ENCODE measurements around the gene LRRFIP2.

DNA sequence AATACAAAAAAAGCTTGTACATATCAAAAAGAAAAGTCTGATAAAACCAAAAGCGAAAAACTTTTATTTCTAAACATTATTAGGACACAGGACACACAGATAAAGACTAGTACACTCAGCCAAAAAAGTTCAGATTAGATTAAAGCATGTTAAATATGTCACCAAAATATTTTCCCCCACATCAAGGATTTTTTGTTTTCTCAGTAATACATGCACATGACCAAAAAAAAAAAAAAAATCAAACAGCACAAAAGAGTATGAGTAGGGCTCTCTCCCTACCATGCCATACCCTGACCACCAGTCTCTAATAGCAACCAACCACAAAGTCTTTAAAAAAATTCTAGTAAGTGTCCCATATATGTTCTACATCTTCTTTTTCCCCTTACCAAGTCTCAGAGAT, 77.4 kb downstream of the LRRFIP2 start:
- TF ChIP-seq, protein P1, sequence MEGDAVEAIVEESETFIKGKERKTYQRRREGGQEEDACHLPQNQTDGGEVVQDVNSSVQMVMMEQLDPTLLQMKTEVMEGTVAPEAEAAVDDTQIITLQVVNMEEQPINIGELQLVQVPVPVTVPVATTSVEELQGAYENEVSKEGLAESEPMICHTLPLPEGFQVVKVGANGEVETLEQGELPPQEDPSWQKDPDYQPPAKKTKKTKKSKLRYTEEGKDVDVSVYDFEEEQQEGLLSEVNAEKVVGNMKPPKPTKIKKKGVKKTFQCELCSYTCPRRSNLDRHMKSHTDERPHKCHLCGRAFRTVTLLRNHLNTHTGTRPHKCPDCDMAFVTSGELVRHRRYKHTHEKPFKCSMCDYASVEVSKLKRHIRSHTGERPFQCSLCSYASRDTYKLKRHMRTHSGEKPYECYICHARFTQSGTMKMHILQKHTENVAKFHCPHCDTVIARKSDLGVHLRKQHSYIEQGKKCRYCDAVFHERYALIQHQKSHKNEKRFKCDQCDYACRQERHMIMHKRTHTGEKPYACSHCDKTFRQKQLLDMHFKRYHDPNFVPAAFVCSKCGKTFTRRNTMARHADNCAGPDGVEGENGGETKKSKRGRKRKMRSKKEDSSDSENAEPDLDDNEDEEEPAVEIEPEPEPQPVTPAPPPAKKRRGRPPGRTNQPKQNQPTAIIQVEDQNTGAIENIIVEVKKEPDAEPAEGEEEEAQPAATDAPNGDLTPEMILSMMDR (conservative IDR thresholded peaks at IDR 0.05): no peak
- TF ChIP-seq ZFX (IDR thresholded peaks at IDR 0.05): no peak

Measured in C4-2B (cell line).